HG02943 (cell line): ENCODE results near the gene PRKAA1.
"Not testable (repeated sequence)": the region's sequence is repeated elsewhere in the genome, so short reads cannot be mapped to it uniquely, and the experiment has no call there.

Experiments
- ATAC-seq: cut with Tn5 transposase; IDR thresholded peaks from one replicate; pipeline ENCODE4 v1.9.1; 2021; ENCODE audit warnings: mild to moderate bottlenecking, low read depth, moderate library complexity; ENCODE audit not compliant: unreplicated experiment

The PRKAA1 gene

DNA sequence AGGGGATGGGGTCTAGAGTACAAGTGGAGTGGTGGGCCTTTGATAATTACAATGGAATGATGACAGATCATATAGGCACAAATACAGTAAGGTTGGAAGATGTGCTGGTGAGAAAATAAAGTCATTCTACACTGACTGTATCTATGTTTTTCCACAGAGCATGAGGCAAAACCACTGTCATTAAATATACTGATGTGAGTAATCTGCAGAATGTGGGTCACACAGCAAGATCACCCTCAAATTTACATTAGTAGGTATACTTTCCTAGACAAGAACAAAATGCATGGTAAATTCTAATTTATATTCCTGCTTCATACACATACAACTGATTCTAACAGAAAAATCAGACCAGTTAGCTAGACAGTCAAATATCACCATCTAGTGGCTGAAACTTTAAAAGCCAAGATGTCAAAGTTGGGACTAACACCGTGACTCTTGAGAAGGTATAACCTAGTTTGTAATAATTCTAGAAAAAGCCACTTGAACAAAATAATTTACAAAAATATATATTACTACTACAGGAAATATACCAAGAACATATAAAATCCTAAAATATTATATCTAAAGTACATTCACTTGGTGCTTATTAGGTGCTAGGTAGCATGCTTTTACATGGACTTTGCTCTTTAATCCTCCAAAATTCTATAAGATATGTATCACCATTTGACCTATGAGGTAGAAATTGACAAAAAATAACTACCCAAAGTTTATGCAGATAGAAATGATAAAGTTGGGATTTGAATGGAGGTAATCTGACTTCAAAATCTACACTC, 61.9 kb downstream of the PRKAA1 start:
- no peak for ATAC-seq

DNA sequence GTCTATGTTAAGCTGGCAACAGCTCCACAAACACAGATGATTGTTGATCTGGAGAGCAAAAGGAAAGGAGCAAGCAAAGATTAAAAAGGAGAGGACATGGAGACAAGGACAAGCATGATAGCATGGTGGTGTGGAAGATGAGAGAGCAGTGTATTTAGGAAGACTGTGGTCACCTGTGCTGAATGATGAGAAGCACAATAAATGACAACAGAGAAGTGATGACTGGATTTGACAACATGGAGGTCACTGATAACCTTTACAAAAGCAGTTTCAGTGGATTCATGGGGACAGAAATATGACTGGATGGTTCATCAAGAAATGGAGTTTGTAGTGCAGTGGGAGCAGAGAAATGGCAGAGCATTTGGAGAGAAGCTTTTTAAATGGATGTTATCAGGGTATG, 62.6 kb downstream of the PRKAA1 start:
- no peak for ATAC-seq

- no peak for ATAC-seq
Measured at GRCh38 chr5:40734986-40735385, 63.2 kb downstream of the PRKAA1 start.

- ATAC-seq, result no peak
Measured at GRCh38 chr5:40733879-40734563, 64.2 kb downstream of the PRKAA1 start.

GRCh38 chr5:40733434-40733833, 64.7 kb downstream of the PRKAA1 start:
- no peak for ATAC-seq

GRCh38 chr5:40722497-40722911, 75.7 kb downstream of the PRKAA1 start:
- ATAC-seq, result not testable (repeated sequence)

- ATAC-seq, result no peak
Measured at GRCh38 chr5:40720069-40720468, 78.1 kb downstream of the PRKAA1 start.

GRCh38 chr5:40717281-40717680, 80.9 kb downstream of the PRKAA1 start:
- no peak for ATAC-seq

DNA sequence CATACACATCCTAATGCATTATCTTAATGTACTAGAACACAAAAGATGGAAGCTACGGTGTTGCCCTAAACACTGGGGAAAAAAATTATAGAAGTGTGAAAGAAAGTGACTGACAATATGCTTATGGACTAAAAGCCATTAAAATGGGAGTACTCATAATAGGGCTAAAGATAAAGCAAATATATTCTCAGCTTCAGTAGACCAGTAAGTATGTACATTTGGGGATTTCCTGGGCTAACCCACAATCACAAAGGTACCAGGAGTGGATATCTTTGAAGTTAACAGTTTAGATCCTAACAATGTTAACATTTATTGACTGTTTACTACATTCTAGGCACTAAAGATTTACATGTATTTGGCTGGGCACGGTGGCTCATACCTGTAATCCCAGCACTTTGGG, 81.6 kb downstream of the PRKAA1 start:
- ATAC-seq, result no peak

DNA sequence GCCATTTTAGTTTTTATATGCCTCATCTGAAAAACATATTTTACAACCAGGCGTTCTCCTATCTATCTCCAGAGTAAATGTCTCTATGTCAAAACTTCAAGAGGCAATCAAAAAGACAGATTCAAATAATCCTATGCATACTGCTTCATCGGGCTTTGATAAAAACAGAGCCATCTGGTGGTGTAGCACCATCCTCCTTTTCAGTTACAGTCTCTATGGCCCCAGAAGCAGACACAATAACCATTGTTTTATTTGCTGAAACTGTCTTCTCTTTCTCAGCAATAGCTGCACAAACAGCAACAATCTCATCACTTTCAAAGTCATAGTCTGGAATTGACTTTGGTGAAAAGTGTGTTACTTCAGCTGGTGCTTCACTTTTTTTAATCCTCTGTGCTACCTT, 82.2 kb downstream of the PRKAA1 start:
- ATAC-seq, result no peak

DNA sequence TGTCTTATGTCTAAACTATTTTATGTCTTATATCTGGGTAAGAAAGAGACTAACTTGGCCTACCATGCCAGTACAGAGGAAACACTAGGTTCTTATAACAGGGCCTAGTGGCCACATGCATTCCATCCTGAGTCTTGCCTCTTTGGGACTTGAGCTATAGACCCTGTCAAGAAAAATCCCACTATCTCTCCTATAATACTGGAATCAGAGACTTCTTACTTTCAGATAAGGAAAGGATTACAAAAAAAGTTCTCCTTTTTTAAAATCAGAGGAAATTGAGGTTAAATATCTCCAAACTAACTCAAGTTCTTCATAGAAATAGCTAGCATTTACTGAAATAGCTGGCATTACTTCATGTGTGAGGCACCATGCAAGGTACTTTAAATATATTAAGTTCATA, 84.2 kb downstream of the PRKAA1 start:
- ATAC-seq, result no peak

DNA sequence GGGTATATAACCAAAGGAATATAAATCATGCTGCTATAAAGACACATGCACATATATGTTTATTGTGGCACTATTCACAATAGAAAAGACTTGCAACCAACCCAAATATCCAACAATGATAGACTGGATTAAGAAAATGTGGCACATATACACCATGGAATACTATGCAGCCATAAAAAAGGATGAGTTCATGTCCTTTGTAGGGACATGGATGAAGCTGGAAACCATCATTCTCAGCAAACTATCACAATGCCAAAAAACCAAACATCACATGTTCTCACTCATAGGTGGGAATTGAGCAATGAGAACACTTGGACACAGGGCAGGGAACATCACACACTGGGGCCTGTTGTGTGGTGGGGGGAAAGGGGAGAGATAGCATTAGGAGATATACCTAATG, 87.6 kb downstream of the PRKAA1 start:
- ATAC-seq, result not testable (repeated sequence)
